ENCODE data around the gene HES1. TPM values are rescaled to one million over a fixed set of nuclear protein-coding genes. Genes with fewer than 3 reads are reported as not detected.

Gene HES1
- total RNA-seq, 6 donors from 2014 or later, result 12.6 to 43.4 (median 25.9) TPM

- Histone ChIP-seq H3K9me3 (no peaks in the 10 kb centered on the region), H3K27me3 (peaks cover 0 to 4% (median 0%) of the 10 kb centered on the region in 4 donors), H3K36me3 (no peaks in the 10 kb centered on the region), H3K4me3 (peak overlapping the region in 3 of 4 donors; percentile 46 to 52 (median 52)), H3K4me1 (peaks cover 37 to 62% (median 51%) of the 10 kb centered on the region in 4 donors), H3K27ac (peak overlapping the region; percentile 91 to 94 (median 92))
- DNase-seq (peak; percentile 54 to 92), ATAC-seq (ENCODE audit: low FRiP score in 2 of 2) (peak in 1 of 2 donors; percentile 44)
- TF ChIP-seq, protein P1, sequence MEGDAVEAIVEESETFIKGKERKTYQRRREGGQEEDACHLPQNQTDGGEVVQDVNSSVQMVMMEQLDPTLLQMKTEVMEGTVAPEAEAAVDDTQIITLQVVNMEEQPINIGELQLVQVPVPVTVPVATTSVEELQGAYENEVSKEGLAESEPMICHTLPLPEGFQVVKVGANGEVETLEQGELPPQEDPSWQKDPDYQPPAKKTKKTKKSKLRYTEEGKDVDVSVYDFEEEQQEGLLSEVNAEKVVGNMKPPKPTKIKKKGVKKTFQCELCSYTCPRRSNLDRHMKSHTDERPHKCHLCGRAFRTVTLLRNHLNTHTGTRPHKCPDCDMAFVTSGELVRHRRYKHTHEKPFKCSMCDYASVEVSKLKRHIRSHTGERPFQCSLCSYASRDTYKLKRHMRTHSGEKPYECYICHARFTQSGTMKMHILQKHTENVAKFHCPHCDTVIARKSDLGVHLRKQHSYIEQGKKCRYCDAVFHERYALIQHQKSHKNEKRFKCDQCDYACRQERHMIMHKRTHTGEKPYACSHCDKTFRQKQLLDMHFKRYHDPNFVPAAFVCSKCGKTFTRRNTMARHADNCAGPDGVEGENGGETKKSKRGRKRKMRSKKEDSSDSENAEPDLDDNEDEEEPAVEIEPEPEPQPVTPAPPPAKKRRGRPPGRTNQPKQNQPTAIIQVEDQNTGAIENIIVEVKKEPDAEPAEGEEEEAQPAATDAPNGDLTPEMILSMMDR (IDR thresholded peaks at IDR 0.05), result no peak
- peak in 1 of 4 donors; percentile 34 for TF ChIP-seq POLR2A (IDR thresholded peaks at IDR 0.05)
- TF ChIP-seq POLR2AphosphoS5 (IDR thresholded peaks at IDR 0.05), result no peak
- peak in 2 of 4 donors; percentile 7 to 67 for TF ChIP-seq EP300 (IDR thresholded peaks at IDR 0.05)
- WGBS, 2 donors, result 5 to 36% methylated on average over 1 to 38 of the region's 71 CpGs
Measured at GRCh38 chr3:194140520-194141414, 4.8 kb downstream of the HES1 start.

- Histone ChIP-seq H3K4me3 (peak overlapping the region in 3 of 4 donors; percentile 46 to 52 (median 52)), H3K27me3 (peaks cover 0 to 4% (median 0%) of the 10 kb centered on the region in 4 donors), H3K27ac (peak overlapping the region; percentile 91 to 94 (median 92)), H3K4me1 (peaks cover 37 to 56% (median 47%) of the 10 kb centered on the region in 4 donors), H3K36me3 (no peaks in the 10 kb centered on the region), H3K9me3 (no peaks in the 10 kb centered on the region)
- TF ChIP-seq EP300 (IDR thresholded peaks at IDR 0.05), result peak in 3 of 4 donors; percentile 13 to 78 (median 50)
- TF ChIP-seq POLR2AphosphoS5 (IDR thresholded peaks at IDR 0.05), result peak; percentile 35 to 69
- TF ChIP-seq POLR2A (IDR thresholded peaks at IDR 0.05), result peak in 2 of 4 donors; percentile 29 to 60
- TF ChIP-seq, protein P1 (IDR thresholded peaks at IDR 0.05), result peak in 2 of 6 experiments; percentile 26 to 35
- 3 to 18% methylated on average over 7 to 25 of the region's 65 CpGs for WGBS, 2 donors
- ATAC-seq (ENCODE audit: low FRiP score in 2 of 2) (peak; percentile 85), DNase-seq (peak; percentile 95 to 98)
Measured at GRCh38 chr3:194141415-194142155, 5.6 kb downstream of the HES1 start.

DNA sequence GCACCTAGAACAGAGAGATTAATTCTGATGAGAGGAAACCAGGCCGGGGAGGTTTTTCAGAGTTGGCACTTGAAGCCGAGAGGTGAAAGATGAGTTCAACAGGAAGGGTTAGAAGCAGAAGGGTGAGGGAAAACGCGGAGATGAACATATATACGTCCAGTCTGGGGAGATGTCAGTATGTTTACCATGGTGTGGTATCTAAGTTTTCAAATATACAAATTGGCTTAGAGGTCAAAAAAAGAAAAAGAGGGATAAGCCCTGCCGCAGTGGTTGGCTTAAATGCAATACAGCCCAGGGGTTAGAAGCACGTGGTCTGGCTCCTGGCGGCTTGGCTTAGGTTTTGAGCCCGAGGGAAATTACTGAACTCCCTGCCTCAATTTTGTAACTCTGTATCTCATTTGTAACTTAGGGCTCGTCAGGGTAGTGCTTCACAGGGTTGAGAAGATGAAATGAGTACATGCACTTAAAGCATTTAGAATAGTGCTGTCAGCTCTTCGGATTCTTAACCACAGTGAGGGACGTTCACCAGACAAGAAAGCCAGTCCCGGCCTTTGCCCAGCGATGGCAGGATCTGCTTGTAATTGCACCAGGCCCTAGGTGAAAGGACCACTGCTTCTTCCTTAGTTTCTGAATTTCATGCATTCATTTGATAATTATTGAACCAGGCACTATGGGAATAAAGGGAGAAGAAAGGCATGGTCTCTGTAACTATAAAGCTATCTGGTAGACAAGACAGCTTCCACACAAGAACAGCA lies 6.4 kb downstream of the HES1 start:
- peaks cover 0 to 4% (median 0%) of the 10 kb centered on the region in 4 donors for H3K27me3 ChIP-seq
- peak overlapping the region; percentile 91 to 94 (median 92) for H3K27ac ChIP-seq
- WGBS, 2 donors, result 42 to 43% methylated on average over 14 of the region's 14 CpGs
- TF ChIP-seq, protein P1 (IDR thresholded peaks at IDR 0.05), result no peak
- TF ChIP-seq EP300 (IDR thresholded peaks at IDR 0.05) (peak in 1 of 4 donors; percentile 37), POLR2A (IDR thresholded peaks at IDR 0.05) (no peak), POLR2AphosphoS5 (IDR thresholded peaks at IDR 0.05) (no peak)
- H3K4me1 ChIP-seq, result peaks cover 40 to 49% (median 43%) of the 10 kb centered on the region in 4 donors
- peak overlapping the region in 1 of 4 donors; percentile 52 for H3K4me3 ChIP-seq
- no peak for DNase-seq
- peak in 1 of 2 donors; percentile 38 for ATAC-seq (ENCODE audit: low FRiP score in 2 of 2)
- H3K36me3 ChIP-seq, result no peaks in the 10 kb centered on the region
- no peaks in the 10 kb centered on the region for H3K9me3 ChIP-seq

- H3K27me3 ChIP-seq, result peaks cover 0 to 3% (median 0%) of the 10 kb centered on the region in 4 donors
- H3K4me3 ChIP-seq, result no peak overlapping the region
- H3K4me1 ChIP-seq, result peaks cover 17 to 23% (median 21%) of the 10 kb centered on the region in 4 donors
- H3K36me3 ChIP-seq, result no peaks in the 10 kb centered on the region
- no peaks in the 10 kb centered on the region for H3K9me3 ChIP-seq
- no peak overlapping the region for H3K27ac ChIP-seq
- ATAC-seq (ENCODE audit: low FRiP score in 2 of 2), result no peak
- WGBS, 2 donors, result 97 to 100% methylated on average over 2 of the region's 2 CpGs
- DNase-seq, result no peak
- TF ChIP-seq POLR2AphosphoS5 (IDR thresholded peaks at IDR 0.05), result no peak
- TF ChIP-seq POLR2A (IDR thresholded peaks at IDR 0.05), result no peak
- no peak for TF ChIP-seq EP300 (IDR thresholded peaks at IDR 0.05)
- TF ChIP-seq, protein P1 (IDR thresholded peaks at IDR 0.05), result no peak
Measured at GRCh38 chr3:194145702-194146101, 9.8 kb downstream of the HES1 start.
